ENCODE measurements around the gene PXN.
"Not testable (repeated sequence)": the region's sequence is repeated elsewhere in the genome, so short reads cannot be mapped to it uniquely, and the experiment has no call there.

PXN gene

GRCh38 chr12:120225852-120226640 is 39.5 kb downstream of the PXN start:
- peak; percentile 52 for DNase-seq (ENCODE audit: low spot score)

- DNase-seq (ENCODE audit: low spot score): no peak
Measured at GRCh38 chr12:120225200-120225558, 40.4 kb downstream of the PXN start.

GRCh38 chr12:120224304-120225199 is 41.0 kb downstream of the PXN start:
- DNase-seq (ENCODE audit: low spot score): peak; percentile 43

GRCh38 chr12:120223458-120224303 is 41.8 kb downstream of the PXN start:
- no peak for DNase-seq (ENCODE audit: low spot score)

- no peak for DNase-seq (ENCODE audit: low spot score)
Measured at GRCh38 chr12:120222288-120222832, 43.2 kb downstream of the PXN start.

- DNase-seq (ENCODE audit: low spot score): no peak
Measured at GRCh38 chr12:120221576-120221900, 44.0 kb downstream of the PXN start.

GRCh38 chr12:120220838-120221575 is 44.5 kb downstream of the PXN start:
- no peak for DNase-seq (ENCODE audit: low spot score)

GRCh38 chr12:120218680-120219606 is 46.6 kb downstream of the PXN start:
- DNase-seq (ENCODE audit: low spot score): no peak

- no peak for DNase-seq (ENCODE audit: low spot score)
Measured at GRCh38 chr12:120216742-120217605, 48.6 kb downstream of the PXN start.

GRCh38 chr12:120215766-120216735 is 49.5 kb downstream of the PXN start:
- DNase-seq (ENCODE audit: low spot score): no peak

GRCh38 chr12:120215357-120215735 is 50.2 kb downstream of the PXN start:
- DNase-seq (ENCODE audit: low spot score): no peak

- DNase-seq (ENCODE audit: low spot score): no peak
Measured at GRCh38 chr12:120214626-120215356, 50.7 kb downstream of the PXN start.

GRCh38 chr12:120213758-120214157 is 51.8 kb downstream of the PXN start:
- DNase-seq (ENCODE audit: low spot score): no peak

GRCh38 chr12:120213182-120213581 is 52.3 kb downstream of the PXN start:
- DNase-seq (ENCODE audit: low spot score): not testable (repeated sequence)

GRCh38 chr12:120212301-120212700 is 53.2 kb downstream of the PXN start:
- no peak for DNase-seq (ENCODE audit: low spot score)

- no peak for DNase-seq (ENCODE audit: low spot score)
Measured at GRCh38 chr12:120211904-120212283, 53.6 kb downstream of the PXN start.

- DNase-seq (ENCODE audit: low spot score): no peak
Measured at GRCh38 chr12:120211243-120211903, 54.2 kb downstream of the PXN start.

Measured in germinal center (tissue), 1 donor.